NCI-H510A (cell line): ENCODE measurements around the gene OR9A4.
"Not testable (repeated sequence)": the region's sequence is repeated elsewhere in the genome, so short reads cannot be mapped to it uniquely, and the experiment has no call there.

Experiments used
- DNase-seq: peaks from one replicate; lab custom pipeline; 2025; lab: John Stamatoyannopoulos, UW

OR9A4 gene

GRCh38 chr7:141916099-141916498, at the start of gene OR9A4:
TSS of gene OR9A4 (plus strand) at chr7:141916399. CDS start at chr7:141918876, 2,477 bp downstream.
- no peak for DNase-seq

- no peak for DNase-seq
Measured at GRCh38 chr7:141866974-141867373, 49.2 kb upstream of the OR9A4 start.

GRCh38 chr7:141872931-141873330, 43.3 kb upstream of the OR9A4 start:
- DNase-seq = no peak

GRCh38 chr7:141874787-141875186, 41.4 kb upstream of the OR9A4 start:
- no peak for DNase-seq

- no peak for DNase-seq
Measured at GRCh38 chr7:141875453-141875852, 40.7 kb upstream of the OR9A4 start.

GRCh38 chr7:141876371-141876770, 39.8 kb upstream of the OR9A4 start:
- DNase-seq = no peak

- DNase-seq = no peak
Measured at GRCh38 chr7:141877365-141877764, 38.8 kb upstream of the OR9A4 start.

GRCh38 chr7:141880960-141881359, 35.2 kb upstream of the OR9A4 start:
- no peak for DNase-seq

GRCh38 chr7:141884539-141885225, 31.5 kb upstream of the OR9A4 start:
- no peak for DNase-seq

GRCh38 chr7:141889321-141889720, 26.9 kb upstream of the OR9A4 start:
- no peak for DNase-seq

- DNase-seq = no peak
Measured at GRCh38 chr7:141891336-141891735, 24.9 kb upstream of the OR9A4 start.

GRCh38 chr7:141899366-141899765, 16.8 kb upstream of the OR9A4 start:
- not testable (repeated sequence) for DNase-seq

GRCh38 chr7:141906285-141906684, 9.9 kb upstream of the OR9A4 start:
- no peak for DNase-seq

GRCh38 chr7:141911391-141911790, 4.8 kb upstream of the OR9A4 start:
- DNase-seq = no peak

- DNase-seq = no peak
Measured at GRCh38 chr7:141915565-141915964, 634 bp upstream of the OR9A4 start.

GRCh38 chr7:141920281-141920680, 4.1 kb downstream of the OR9A4 start:
- no peak for DNase-seq

GRCh38 chr7:141928146-141928844, 12.1 kb downstream of the OR9A4 start:
- no peak for DNase-seq

- no peak for DNase-seq
Measured at GRCh38 chr7:141928845-141929195, 12.6 kb downstream of the OR9A4 start.

- no peak for DNase-seq
Measured at GRCh38 chr7:141930211-141930610, 14.0 kb downstream of the OR9A4 start.

- DNase-seq = no peak
Measured at GRCh38 chr7:141941075-141941474, 24.9 kb downstream of the OR9A4 start.

- no peak for DNase-seq
Measured at GRCh38 chr7:141943846-141944245, 27.6 kb downstream of the OR9A4 start.

- no peak for DNase-seq
Measured at GRCh38 chr7:141944811-141945210, 28.6 kb downstream of the OR9A4 start.

GRCh38 chr7:141945356-141945755, 29.2 kb downstream of the OR9A4 start:
- no peak for DNase-seq

- no peak for DNase-seq
Measured at GRCh38 chr7:141946796-141947195, 30.6 kb downstream of the OR9A4 start, which contains the start of gene CLEC5A. TSS of gene CLEC5A (minus strand) at chr7:141946974. CDS start at chr7:141946292, 682 bp downstream.
